GM10847 (cell line): ENCODE measurements around the gene CLK3.

Experiments used
- POLR2A ChIP-seq: IDR thresholded peaks from 2 replicates; pipeline ENCODE4 v1.6.1; 2011; ENCODE audit not compliant: insufficient read length; ENCODE audit errors: extremely low read depth

CLK3 gene

GRCh38 chr15:74595271-74595670 lies 20.4 kb upstream of the CLK3 start:
- no peak for TF ChIP-seq POLR2A

- TF ChIP-seq POLR2A, result peak; percentile 58
Measured at GRCh38 chr15:74598126-74598842, 17.4 kb upstream of the CLK3 start.

GRCh38 chr15:74599156-74599555 lies 16.5 kb upstream of the CLK3 start:
- TF ChIP-seq POLR2A, result no peak

DNA sequence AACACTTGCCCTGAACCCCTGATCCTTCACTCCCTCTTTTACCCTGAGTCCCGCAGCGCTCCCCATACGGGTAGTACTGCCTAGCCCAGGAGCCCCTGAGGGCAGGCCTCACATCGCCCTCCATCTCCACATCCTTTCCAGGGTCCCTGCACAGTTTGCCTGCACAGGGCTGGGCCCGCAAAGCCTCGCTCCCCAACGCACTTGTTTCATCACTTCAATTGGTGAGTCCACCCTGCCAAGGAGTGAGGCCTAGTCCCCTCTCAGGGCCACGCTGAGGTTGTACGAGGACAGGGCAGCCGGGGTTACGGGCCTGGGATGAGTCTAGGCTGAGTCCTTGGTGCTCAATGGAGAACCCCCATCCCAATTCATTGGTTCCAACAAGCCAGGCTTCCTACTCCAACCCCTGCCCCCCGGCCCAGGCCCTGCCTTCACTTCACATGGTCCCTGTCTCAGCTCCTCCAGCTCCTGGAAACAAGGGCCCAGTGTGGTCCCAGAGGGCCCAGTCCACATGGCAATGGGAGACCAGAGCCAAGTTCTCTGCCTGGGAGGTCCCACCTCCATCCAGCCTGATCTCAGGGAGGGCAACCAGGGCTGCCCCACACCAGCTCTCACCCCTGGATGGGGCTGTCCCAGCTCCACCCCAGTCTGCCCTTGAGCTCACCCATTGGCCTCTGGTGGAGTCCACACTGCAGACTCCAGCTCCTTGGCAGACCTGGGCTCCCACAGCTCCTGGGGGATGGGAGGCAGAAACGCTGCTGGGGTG lies 12.4 kb upstream of the CLK3 start:
- TF ChIP-seq POLR2A, result no peak

GRCh38 chr15:74603789-74604705 lies 11.6 kb upstream of the CLK3 start:
- no peak for TF ChIP-seq POLR2A

GRCh38 chr15:74604983-74605794 lies 10.4 kb upstream of the CLK3 start:
- no peak for TF ChIP-seq POLR2A

DNA sequence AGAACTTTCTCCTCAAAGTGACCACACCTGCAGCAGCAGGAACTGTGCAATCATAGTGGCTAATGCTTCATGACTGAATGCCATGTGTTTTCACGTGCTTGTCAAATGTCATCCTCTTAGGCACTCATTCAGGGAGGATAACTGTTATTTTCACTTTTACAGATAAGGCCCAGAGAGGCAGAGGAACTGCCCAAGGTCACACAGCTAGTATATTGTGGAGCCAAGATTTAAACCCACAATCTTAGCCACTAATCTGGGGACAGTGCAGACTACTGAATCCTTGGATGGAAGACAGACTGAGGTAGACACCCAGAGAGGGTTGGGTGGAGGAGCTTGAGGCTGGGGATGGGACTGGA lies 9.9 kb upstream of the CLK3 start:
- TF ChIP-seq POLR2A, result no peak

- TF ChIP-seq POLR2A, result no peak
Measured at GRCh38 chr15:74608786-74609185, 6.8 kb upstream of the CLK3 start.

DNA sequence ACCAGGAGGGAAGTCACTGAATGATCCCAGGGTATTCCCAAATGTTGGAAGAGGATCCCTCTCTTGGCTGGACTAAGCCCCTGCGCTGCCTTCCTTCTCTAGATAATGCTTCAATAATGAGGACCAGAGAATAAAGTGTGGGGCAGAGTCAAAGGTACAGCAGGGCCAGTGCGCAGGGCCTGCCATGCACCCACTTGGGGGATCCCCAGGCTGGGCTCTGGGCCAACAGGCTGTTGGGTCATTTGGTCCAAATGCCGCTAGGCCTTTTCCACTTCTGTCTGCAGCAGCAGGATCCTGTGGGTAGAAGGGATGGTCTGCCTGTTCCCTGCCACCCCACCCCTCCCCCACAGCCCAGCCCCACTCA lies 5.7 kb upstream of the CLK3 start:
- no peak for TF ChIP-seq POLR2A

- no peak for TF ChIP-seq POLR2A
Measured at GRCh38 chr15:74610302-74610951, 5.2 kb upstream of the CLK3 start.

DNA sequence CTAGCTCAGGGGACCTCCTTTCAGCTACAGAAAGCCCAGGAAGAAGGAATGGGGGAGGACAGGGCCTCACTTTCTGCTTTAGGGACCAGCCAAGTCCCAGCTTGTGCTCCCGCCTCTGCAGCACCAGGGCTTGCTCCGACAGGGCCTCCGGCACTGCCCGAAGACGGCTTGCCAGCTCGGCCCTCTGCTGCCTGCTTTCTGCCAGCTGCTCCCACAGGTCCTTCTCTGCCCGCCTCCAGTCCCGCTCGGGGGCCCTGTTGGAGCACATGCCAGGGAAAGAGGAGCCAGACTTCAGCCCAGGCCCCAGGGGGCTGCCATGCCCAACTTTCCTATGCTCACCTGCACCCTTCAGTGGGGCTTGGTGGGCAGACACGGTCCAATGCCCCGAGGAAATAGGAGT lies 4.3 kb upstream of the CLK3 start:
- TF ChIP-seq POLR2A, result no peak

DNA sequence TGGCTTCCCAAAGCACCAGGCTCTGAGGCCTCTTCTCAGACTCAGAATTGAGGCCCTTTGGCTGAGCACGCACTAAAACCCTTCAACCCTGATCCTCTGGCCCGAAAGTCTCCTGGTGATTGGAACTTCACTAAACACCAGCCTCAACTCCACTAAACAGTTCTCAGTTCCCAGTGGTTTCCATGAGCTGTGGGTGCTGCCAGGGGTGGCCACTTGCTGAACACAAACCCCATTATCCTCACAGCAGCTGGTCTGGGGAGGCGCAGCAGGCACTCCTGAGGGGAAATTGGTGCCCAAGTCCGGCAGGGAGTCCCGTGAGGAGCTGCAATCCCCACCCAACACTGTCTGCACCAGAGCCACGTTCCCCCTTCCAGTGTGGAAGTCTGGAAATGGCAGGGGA lies 3.8 kb upstream of the CLK3 start:
- no peak for TF ChIP-seq POLR2A

DNA sequence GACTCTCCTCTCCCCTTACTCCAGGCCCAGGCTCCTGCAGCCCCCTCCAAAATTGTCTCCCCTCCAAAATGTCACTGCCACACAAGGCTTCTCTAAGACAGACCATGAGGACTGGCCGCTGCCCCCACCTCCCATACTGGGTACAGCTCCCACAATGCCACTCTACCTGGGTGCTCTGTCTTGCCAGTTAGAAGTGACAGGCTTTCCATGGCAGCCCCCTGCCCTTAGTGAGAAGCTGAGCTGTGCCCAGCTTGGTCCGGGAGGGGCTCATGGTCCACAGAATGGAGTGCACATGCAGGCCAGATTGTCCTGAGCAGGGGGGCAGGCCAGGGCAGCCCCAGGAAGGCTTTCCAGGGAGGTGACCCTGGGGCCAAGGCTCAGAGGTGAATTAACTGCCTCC lies 3.0 kb upstream of the CLK3 start:
- no peak for TF ChIP-seq POLR2A
